GM13976 (cell line): ENCODE results near the gene PARVA.

Experiments used
- DNase-seq: peaks from one replicate; pipeline ENCODE4 v3.0.0; 2012; ENCODE audit warnings: low spot score
- in situ Hi-C: fragments of 300-500 bp; cut with MboI; formaldehyde crosslinking; loops from one replicate; pipeline ENCODE4 v1.12.0; 2022; ENCODE audit warnings: low sequenced_read_pairs, mixed read lengths, inconsistent platforms; ENCODE audit not compliant: unreplicated experiment
- TF ChIP-seq, protein P1 (sequence below): IDR thresholded peaks from 2 replicates; pipeline ENCODE4 v1.5.1; 2012; ENCODE audit warnings: borderline replicate concordance, mild to moderate bottlenecking; ENCODE audit not compliant: insufficient read depth; ENCODE audit errors: extremely low read depth, missing control alignments, control extremely low read depth

The PARVA gene

DNA sequence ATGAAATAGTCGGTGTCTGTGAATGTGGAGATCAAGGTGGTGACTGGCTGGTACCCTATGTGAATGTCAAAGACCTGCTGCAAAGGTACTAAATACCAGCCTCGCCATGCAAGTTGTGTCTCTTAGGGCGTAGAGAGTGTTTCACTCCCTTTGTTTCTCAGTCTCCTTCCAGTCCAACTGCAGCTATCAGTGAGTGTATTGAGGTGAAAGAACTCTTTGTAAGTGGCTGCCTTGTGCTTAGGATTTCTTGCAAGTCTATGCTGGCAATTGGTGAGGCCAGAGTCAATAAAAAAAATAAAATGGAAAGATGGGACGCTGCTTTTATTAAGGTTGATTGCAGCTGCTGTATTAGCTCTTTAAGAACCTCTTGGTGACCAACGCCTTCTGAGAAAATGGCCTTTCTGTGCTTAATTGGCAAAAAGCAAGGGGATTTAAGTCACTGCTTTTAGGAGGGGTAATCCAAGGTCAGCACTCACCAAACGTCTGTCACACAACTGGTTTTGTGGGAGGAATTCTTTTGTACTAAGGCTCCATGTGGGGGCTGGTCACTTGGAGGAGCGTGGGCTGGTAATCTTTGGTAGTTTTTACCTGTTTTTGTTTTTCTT lies 95.1 kb downstream of the PARVA start:
- TF ChIP-seq, protein P1, sequence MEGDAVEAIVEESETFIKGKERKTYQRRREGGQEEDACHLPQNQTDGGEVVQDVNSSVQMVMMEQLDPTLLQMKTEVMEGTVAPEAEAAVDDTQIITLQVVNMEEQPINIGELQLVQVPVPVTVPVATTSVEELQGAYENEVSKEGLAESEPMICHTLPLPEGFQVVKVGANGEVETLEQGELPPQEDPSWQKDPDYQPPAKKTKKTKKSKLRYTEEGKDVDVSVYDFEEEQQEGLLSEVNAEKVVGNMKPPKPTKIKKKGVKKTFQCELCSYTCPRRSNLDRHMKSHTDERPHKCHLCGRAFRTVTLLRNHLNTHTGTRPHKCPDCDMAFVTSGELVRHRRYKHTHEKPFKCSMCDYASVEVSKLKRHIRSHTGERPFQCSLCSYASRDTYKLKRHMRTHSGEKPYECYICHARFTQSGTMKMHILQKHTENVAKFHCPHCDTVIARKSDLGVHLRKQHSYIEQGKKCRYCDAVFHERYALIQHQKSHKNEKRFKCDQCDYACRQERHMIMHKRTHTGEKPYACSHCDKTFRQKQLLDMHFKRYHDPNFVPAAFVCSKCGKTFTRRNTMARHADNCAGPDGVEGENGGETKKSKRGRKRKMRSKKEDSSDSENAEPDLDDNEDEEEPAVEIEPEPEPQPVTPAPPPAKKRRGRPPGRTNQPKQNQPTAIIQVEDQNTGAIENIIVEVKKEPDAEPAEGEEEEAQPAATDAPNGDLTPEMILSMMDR, result no peak
- DNase-seq, result no peak
- in situ Hi-C loops, result no loop called here

DNA sequence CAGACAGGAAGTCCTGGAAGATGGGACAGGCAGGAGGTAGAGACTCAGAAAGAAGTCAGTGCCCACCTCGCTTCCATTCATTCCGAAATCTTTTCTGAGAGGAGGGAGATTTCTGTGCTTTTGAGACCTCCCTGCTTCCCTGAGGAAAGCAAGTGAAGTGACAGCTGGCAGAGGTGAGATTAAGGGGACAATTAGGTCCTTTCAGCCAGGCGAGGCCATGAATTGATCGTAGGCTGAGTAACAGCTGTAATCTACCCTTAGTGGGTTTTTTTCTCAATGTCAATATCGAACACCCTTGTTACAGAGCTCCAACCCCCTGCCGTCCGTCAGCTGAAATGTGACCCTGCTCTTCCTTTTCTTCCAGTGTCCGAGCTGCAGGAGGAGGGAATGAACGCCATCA lies 96.0 kb downstream of the PARVA start:
- TF ChIP-seq, protein P1, result no peak
- DNase-seq, result no peak
- in situ Hi-C loops, result no loop called here

DNA sequence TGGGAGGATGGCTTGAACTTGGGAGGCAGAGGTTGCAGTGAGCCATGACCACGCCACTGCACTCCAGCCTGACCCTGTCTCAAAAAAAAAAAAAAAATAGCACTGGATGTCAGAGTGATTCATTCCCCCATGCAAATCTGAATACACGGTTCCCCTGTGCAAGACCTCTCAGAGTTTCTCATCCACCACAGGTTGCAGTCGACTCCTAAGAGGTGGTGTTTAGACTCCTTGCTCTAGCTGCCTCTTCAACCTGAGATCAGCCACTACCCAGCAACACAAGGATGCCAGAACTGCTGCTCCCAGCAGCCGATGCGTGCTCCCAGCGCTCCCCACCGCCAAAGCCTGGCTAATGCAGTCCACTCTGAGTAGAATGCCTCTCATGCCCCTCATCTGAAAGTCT lies 97.5 kb downstream of the PARVA start:
- no peak for DNase-seq
- TF ChIP-seq, protein P1, result no peak
- in situ Hi-C loops, result no loop called here

DNA sequence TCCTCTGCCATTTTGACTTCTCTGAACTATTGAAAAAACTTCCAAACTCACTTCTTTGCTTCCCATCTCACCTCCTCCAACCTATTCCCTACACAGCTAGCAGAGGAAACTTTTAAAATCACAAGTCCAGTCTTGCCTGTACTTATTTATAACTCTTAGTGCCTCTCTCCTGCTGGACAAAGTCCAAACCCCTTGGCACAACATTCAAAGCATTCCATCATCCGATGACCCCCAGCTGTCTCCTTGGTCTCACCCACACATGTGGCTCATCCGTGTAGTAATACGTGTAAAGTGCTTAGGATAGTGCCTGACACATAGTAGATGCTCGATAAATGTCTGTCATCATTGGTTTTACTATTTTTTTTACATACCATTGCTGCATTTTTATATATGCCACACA lies 101.4 kb downstream of the PARVA start:
- in situ Hi-C loops, result no loop called here
- no peak for DNase-seq

DNA sequence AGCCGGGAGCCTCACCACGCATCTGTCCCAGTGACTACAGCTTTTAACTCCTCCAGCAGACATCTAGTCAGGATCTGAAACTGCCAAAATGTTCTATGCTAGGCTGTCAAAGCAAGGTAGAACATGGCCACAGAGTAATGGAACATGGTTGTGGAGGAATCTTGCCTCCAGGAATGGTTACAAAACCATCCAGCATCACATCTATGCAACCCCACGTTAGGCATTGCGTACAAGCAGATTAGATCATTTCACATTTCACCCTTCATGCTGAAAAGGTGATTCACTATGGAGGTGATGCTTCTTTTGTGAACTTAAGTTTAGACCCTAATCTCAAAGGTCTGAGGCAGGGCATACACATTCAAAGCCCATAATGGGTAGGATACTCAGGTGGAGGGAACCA lies 103.0 kb downstream of the PARVA start:
- TF ChIP-seq, protein P1, result no peak
- no peak for DNase-seq
- in situ Hi-C loops, result no loop called here

More for the DNA sequence above, 101.4 kb downstream of the PARVA start:
- TF ChIP-seq, protein P1, result no peak

DNA sequence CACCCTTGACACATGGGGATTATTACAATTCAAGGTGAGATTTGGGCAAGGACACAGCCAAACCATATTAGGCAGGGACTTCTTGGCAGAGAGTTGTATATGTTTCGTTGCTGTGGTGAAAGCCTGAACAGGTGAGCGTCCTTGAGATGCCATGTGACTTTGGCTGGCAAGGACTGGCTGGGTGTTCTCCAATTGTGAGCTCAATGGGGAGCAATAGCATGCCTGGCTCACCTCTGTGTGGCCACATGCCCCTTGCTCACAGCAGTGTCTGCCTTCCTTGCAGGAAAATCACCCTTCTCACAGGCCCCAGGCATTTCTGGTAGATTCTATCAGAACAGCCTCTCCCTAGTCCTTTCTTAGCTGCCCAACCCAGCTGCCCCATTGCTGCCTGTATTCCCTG lies 105.5 kb downstream of the PARVA start:
- TF ChIP-seq, protein P1, result no peak
- no peak for DNase-seq
- in situ Hi-C loops, result no loop called here

DNA sequence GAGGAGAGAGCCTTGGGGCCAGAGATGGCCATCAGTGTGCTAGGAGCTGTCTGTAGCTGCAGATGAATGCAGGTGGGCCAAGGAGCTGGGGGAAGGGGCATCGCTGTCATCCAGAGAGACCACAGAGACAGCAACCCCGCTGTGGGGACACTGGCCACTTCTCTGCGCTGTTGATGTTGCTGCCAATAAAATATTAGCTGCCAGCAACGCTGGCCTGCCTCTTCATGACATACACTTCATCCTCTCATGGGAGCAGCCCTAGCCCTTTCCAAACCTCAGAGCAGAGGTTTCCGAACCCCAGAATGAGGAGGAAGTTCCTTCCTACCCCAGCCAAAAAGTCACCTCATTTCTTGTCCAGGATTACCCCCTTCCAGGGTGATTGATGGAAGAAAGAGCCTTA lies 106.2 kb downstream of the PARVA start:
- TF ChIP-seq, protein P1, result no peak
- in situ Hi-C loops, result no loop called here
- no peak for DNase-seq
